Gastrocnemius medialis (tissue), 4 donors: ENCODE measurements around the gene ZNF23. TPM values are rescaled to one million over a fixed set of nuclear protein-coding genes. Genes with fewer than 3 reads are reported as not detected.

Experiments
- ATAC-seq, 2 donors: fragments of 150-250 bp; one replicate each; pipeline ENCODE4 v1.9.1; 2016
- DNase-seq, 2 donors: peaks; one replicate each; pipeline ENCODE4 v3.0.0-alpha.2; 2019
- H3K27ac ChIP-seq, 4 donors: fragments of 200-600 bp; sonication (generic); 1 replicate in 1 of 4; 2 replicates in 3 of 4; pipeline ENCODE4 v1.5.1; 2016 to 2018; ENCODE audit warnings: mild to moderate bottlenecking in 2 of 4, moderate library complexity in 1 of 4
- H3K27me3 ChIP-seq, 3 donors: fragments of 200-600 bp; sonication (generic) in 2 of 3; 1 replicate in 1 of 3; 2 replicates in 2 of 3; pipeline versions ENCODE4 v1.5.1 to v1.6.0; 2016 to 2019; ENCODE audit warnings: mild to moderate bottlenecking in 1 of 3, moderate library complexity in 1 of 3
- H3K36me3 ChIP-seq, 2 donors: fragments of 200-600 bp; sonication (generic) in 1 of 2; one replicate each; pipeline ENCODE4 v1.5.1; 2017 to 2018
- H3K4me1 ChIP-seq, 2 donors: fragments of 200-600 bp; sonication (generic) in 1 of 2; one replicate each; pipeline ENCODE4 v1.5.1; 2016 to 2017; ENCODE audit warnings: mild to moderate bottlenecking in 2 of 2
- H3K4me3 ChIP-seq, 4 donors: fragments of 200-600 bp; sonication (generic) in 3 of 4; 1 replicate in 1 of 4; 2 replicates in 3 of 4; pipeline ENCODE4 v1.5.1; 2016 to 2019; ENCODE audit warnings: mild to moderate bottlenecking in 2 of 4
- H3K9me3 ChIP-seq, 3 donors: fragments of 200-600 bp; sonication (generic) in 2 of 3; 1 replicate in 1 of 3; 2 replicates in 2 of 3; pipeline ENCODE4 v1.5.1; 2016 to 2019
- CTCF ChIP-seq, 5 experiments: fragments of 450-650 bp in 3 of 5; fragments of 200-600 bp in 2 of 5; sonication (generic) in 2 of 5; IDR thresholded peaks in 4 of 5; conservative IDR thresholded peaks in 1 of 5; 1 replicate in 4 of 5; 2 replicates in 1 of 5; pipeline ENCODE4 v1.5.1; 2016 to 2019; ENCODE audit warnings: antibody characterized with exemption in 5 of 5, mild to moderate bottlenecking in 3 of 5, moderate library complexity in 3 of 5
- POLR2A ChIP-seq, 2 donors: fragments of 450-650 bp; IDR thresholded peaks; one replicate each; pipeline ENCODE4 v1.6.1; 2017; ENCODE audit warnings: antibody characterized with exemption in 2 of 2, mild to moderate bottlenecking in 2 of 2, moderate library complexity in 2 of 2
- in situ Hi-C, 4 donors: fragments of 200-750 bp; cut with MboI; loops; one replicate each; pipeline versions ENCODE4 v1.15.0 to v1.8.0; 2017; ENCODE audit warnings: low sequenced_read_pairs in 4 of 4
- intact Hi-C: fragments of 100-400 bp; cut with DNase I; formaldehyde crosslinking; loops from one replicate; pipeline ENCODE4 v1.15.1; 2023; ENCODE audit warnings: low total_unique reads
- total RNA-seq, 4 donors: library from RNA; depleted of rRNA; stranded (reverse); fragments of >200 nt; gene quantifications; one replicate each; pipeline versions ENCODE4 v1.1.0 to v1.2.3, GENCODE V29; 2016

Gene ZNF23
- total RNA-seq, 4 donors from 2014 or later: 3.6 to 5.6 (median 4.7) TPM

- no peaks in the 10 kb centered on the region for H3K36me3 ChIP-seq
- intact Hi-C loops: no loop called here
- peaks cover 0 to 4% (median 3%) of the 10 kb centered on the region in 3 donors for H3K27me3 ChIP-seq
- no peak overlapping the region for H3K27ac ChIP-seq
- H3K4me3 ChIP-seq: no peak overlapping the region
- no peak for DNase-seq
- in situ Hi-C loops: loop anchor here in 3 of 4 donors (25.0 kb wide), 1 partner anchor 205 kb away; no protein-coding TSS in a partner anchor
- TF ChIP-seq CTCF (IDR thresholded peaks at IDR 0.05 in 4 of 5, conservative IDR thresholded peaks at IDR 0.05 in 1 of 5): no peak
- no peak for TF ChIP-seq POLR2A (IDR thresholded peaks at IDR 0.05)
- no peak for ATAC-seq
- no peaks in the 10 kb centered on the region for H3K9me3 ChIP-seq
- H3K4me1 ChIP-seq: no peaks in the 10 kb centered on the region
Observed at GRCh38 chr16:71407731-71408130, 54.3 kb downstream of the ZNF23 start.

GRCh38 chr16:71406724-71407123 is 55.3 kb downstream of the ZNF23 start:
- intact Hi-C loops: no loop called here
- no peak for TF ChIP-seq CTCF (IDR thresholded peaks at IDR 0.05 in 4 of 5, conservative IDR thresholded peaks at IDR 0.05 in 1 of 5)
- no peak for TF ChIP-seq POLR2A (IDR thresholded peaks at IDR 0.05)
- in situ Hi-C loops: loop anchor here in 3 of 4 donors (25.0 kb wide), 1 partner anchor 206 kb away; no protein-coding TSS in a partner anchor

GRCh38 chr16:71406316-71406715 is 55.7 kb downstream of the ZNF23 start:
- Histone ChIP-seq H3K27me3 (peaks cover 0 to 4% (median 0%) of the 10 kb centered on the region in 3 donors), H3K4me3 (no peak overlapping the region), H3K36me3 (no peaks in the 10 kb centered on the region), H3K9me3 (no peaks in the 10 kb centered on the region), H3K27ac (no peak overlapping the region), H3K4me1 (no peaks in the 10 kb centered on the region)
- in situ Hi-C loops: loop anchor here in 3 of 4 donors (25.0 kb wide), 1 partner anchor 206 kb away; no protein-coding TSS in a partner anchor
- DNase-seq: no peak
- ATAC-seq: no peak
- intact Hi-C loops: no loop called here
- no peak for TF ChIP-seq POLR2A (IDR thresholded peaks at IDR 0.05)
- TF ChIP-seq CTCF (IDR thresholded peaks at IDR 0.05 in 4 of 5, conservative IDR thresholded peaks at IDR 0.05 in 1 of 5): no peak

More at GRCh38 chr16:71406724-71407123, 55.3 kb downstream of the ZNF23 start:
- no peak for DNase-seq
- no peak for ATAC-seq
- H3K4me1 ChIP-seq: no peaks in the 10 kb centered on the region
- peaks cover 0 to 4% (median 0%) of the 10 kb centered on the region in 3 donors for H3K27me3 ChIP-seq
- H3K36me3 ChIP-seq: no peaks in the 10 kb centered on the region
- no peak overlapping the region for H3K27ac ChIP-seq
- no peak overlapping the region for H3K4me3 ChIP-seq
- no peaks in the 10 kb centered on the region for H3K9me3 ChIP-seq

- Histone ChIP-seq H3K4me3 (no peak overlapping the region), H3K27me3 (peaks cover 0 to 4% (median 0%) of the 10 kb centered on the region in 3 donors), H3K27ac (no peak overlapping the region), H3K4me1 (no peaks in the 10 kb centered on the region), H3K9me3 (no peaks in the 10 kb centered on the region), H3K36me3 (no peaks in the 10 kb centered on the region)
- intact Hi-C loops (no loop called here), in situ Hi-C loops (loop anchor here in 3 of 4 donors (25.0 kb wide), 1 partner anchor 208 kb away; no protein-coding TSS in a partner anchor)
- ATAC-seq (no peak), DNase-seq (no peak)
- TF ChIP-seq CTCF (IDR thresholded peaks at IDR 0.05 in 4 of 5, conservative IDR thresholded peaks at IDR 0.05 in 1 of 5) (no peak), POLR2A (IDR thresholded peaks at IDR 0.05) (no peak)
Observed at GRCh38 chr16:71404364-71404763, 57.7 kb downstream of the ZNF23 start.

GRCh38 chr16:71402674-71403073 is 59.4 kb downstream of the ZNF23 start:
- Histone ChIP-seq H3K4me1 (no peaks in the 10 kb centered on the region), H3K27ac (no peak overlapping the region), H3K27me3 (peaks cover 0 to 2% (median 1%) of the 10 kb centered on the region in 3 donors), H3K36me3 (no peaks in the 10 kb centered on the region), H3K4me3 (no peak overlapping the region), H3K9me3 (no peaks in the 10 kb centered on the region)
- ATAC-seq: no peak
- intact Hi-C loops (no loop called here), in situ Hi-C loops (loop anchor here in 3 of 4 donors (25.0 kb wide), 1 partner anchor 210 kb away; no protein-coding TSS in a partner anchor)
- DNase-seq: no peak
- no peak for TF ChIP-seq CTCF (IDR thresholded peaks at IDR 0.05 in 4 of 5, conservative IDR thresholded peaks at IDR 0.05 in 1 of 5)
- no peak for TF ChIP-seq POLR2A (IDR thresholded peaks at IDR 0.05)
